RPMI7951 (cell line): Measurements from ENCODE around the gene RALGDS. TPM values are rescaled to one million over a fixed set of nuclear protein-coding genes. Genes with fewer than 3 reads are reported as not detected.

Experiments
- DNase-seq: peaks from one replicate; pipeline ENCODE4 v3.0.0-alpha.2; 2012; ENCODE audit warnings: low read depth
- total RNA-seq: library from RNA; depleted of rRNA; stranded (reverse); fragments of >200 nt; shearing (Covaris generic); gene quantifications from 2 replicates; pipeline ENCODE4 v1.2.3, GENCODE V29; 2014

The RALGDS gene
- total RNA-seq, 1 experiment from 2014 or later = 18.9 TPM

DNA sequence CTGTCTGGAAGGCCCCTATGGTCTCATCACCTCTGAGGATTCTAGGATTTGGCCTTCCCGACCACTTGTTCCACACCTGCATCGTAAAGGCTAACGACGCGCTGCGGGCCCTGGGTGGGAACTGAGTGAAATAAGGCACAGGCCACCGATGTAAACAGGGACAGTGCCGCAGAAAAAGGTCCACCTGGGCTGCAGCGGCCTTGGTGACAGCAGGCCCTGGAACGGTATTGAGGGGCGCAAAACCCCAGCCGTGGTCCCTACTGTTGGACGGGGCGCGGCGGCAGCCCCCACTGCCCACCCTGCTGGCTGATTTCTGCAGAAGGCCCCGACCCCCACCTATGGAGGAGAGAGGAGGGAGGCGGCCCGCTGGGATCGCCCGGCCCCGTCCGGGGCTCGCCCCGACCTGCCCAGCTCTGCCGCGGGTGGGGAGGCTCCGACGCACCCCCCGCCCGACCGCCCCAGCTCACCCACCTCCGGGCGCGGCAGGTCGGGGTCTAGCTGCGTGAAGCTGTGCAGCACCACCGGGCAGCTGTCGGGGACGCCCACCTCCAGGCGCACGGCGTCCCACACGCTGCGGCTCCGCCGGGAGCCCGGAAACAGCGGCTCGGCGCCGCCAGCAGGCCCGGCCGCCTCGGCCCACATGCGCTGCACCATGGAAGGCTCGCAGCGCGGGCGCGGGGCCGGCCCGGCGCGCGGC is 391 bp downstream of the RALGDS start:
- no peak for DNase-seq

DNA sequence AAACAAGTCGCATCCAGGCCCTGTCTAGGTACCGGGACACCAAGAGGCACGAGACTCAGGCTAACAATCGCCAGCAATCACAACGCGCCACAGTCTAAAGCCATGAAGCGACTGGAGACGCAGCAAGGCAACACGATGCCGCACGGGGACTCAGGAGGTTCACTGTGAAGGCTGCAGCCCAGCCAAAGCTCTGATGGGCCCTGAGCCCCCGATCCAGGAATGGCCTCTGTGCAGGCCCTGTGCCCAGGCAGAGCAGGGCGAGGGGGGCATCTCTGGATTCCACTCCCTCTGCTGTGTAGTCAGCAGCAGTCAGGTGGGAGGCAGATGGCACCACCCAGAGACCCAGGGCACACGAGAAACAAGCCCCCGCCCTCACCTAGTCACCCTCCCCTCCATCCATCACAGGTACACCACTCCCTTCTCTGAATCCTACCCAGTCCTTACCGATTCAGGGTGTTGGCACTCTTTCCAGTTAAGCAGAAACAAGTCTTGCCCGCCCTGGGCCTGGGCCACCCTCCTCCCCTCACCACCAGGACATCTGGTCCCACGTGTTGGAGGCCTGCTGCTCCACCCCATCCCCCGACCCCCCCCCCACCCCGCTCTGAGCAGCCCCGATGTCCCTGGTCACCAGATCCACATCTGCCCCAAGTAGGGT is 1.1 kb downstream of the RALGDS start:
- no peak for DNase-seq

DNA sequence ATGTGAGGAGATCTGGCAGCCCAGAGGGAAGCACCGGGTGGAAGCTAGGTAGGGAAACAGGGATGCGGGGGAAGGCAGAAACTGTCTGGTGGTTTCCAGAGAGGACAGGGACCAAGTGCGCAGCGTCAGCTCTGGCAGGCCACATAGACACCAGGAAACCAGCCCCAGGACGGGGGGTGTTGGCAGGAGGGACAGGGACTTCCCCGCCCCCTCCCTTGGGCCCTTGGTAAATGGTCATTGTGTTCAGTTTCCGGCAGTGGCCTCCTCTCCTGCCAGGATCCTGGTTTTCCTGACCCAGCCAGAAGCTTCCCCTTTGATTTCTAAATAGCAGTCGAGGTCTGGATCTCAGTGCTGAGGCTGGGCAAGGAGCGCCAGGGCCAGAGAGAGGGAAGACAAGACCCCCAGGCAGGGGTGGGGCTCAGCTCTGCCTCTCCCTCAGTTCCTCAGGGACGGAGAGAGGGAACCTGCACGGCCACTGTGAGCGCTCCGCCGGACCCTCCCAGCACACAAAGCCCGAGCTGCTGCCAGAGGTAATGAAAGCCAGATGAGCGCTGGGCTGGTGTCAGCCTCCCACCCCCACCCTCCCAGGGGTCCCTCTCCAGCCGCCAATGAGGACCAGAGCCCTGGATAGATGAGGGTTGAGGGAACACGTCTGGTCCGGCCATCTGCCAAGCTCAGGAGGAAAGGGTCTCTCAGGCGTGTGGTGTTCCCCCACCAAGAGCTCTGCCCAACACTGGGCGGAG is 1.8 kb downstream of the RALGDS start:
- DNase-seq = no peak

DNA sequence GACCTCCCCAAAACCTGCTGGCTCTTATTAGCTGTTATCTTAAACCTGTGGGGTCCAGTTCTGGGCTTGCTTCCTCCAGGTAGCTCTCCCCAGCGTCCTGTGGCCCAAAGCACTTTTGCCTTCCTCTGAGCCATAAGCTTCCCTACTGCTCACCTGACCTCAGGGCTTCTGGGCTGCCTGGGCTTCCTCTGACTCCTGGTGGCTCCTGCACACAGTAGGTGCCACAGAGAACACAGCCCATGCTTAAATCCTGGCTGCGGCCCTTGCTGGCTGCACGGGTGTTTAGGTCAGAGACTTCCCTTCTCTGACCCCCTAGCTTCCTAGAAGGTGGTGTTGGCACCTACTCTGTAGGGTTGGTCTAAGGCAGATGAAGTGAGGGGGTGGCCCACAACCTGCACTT is 2.5 kb downstream of the RALGDS start:
- DNase-seq = no peak

DNA sequence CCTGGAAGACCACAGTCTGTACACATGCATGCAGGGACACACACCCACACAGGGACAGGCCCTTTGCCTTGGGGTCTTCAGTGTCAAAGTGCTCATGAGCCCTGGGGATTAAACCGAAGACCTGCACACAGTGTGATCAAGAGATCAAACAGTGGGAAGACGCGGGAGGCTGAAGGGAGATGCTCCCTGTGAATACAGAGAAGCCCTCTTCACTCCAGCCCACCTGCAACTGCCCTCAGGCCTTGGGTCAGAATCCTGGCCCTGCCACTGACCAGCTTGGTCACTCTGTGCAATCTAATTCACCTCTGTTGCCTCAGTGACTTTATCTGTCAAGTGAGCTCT is 2.9 kb downstream of the RALGDS start:
- no peak for DNase-seq

DNA sequence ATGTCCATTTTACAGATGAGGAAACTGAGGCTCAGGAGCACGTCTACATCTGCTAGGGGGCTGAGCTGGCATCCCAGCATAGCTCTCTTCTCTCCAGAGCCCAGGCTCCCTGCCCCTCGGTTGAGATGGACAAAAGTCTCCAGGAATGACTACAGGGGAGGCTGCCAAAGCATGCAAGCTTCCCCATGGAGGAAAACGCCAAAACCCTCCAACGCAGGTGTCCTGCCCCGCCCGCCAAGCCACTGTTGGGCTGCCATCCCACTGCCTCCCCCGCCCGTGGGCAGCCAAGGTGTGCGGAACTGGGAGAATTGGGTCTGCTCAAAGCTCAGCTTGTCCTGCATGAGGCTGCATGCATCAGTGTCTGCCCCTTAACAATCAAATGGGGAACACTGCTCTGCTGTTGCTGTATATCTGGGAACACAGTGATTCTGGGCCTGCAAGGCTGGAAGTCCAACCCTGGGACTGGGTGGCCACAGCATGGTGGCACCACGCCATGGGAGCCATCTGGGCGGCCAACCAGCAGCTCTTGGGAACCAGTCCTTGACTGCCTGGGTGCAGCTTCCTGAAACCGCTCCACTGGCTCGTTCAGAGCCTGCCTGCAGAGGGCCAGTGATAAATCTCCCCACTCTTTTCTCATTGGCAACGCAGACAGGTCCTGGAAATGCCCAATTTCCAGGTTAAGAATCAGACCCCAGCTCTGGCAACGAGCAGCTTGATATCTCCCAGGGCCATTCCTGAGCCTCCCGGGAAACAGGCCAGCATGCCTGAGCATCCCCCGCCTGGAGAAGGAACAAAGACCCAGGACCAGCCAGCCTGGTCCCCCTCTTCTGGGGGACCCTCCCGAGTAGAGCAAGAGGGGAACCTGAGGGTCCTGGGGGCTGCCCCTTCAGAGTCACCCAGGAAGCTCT is 3.5 kb downstream of the RALGDS start:
- peak; percentile 69 for DNase-seq

DNA sequence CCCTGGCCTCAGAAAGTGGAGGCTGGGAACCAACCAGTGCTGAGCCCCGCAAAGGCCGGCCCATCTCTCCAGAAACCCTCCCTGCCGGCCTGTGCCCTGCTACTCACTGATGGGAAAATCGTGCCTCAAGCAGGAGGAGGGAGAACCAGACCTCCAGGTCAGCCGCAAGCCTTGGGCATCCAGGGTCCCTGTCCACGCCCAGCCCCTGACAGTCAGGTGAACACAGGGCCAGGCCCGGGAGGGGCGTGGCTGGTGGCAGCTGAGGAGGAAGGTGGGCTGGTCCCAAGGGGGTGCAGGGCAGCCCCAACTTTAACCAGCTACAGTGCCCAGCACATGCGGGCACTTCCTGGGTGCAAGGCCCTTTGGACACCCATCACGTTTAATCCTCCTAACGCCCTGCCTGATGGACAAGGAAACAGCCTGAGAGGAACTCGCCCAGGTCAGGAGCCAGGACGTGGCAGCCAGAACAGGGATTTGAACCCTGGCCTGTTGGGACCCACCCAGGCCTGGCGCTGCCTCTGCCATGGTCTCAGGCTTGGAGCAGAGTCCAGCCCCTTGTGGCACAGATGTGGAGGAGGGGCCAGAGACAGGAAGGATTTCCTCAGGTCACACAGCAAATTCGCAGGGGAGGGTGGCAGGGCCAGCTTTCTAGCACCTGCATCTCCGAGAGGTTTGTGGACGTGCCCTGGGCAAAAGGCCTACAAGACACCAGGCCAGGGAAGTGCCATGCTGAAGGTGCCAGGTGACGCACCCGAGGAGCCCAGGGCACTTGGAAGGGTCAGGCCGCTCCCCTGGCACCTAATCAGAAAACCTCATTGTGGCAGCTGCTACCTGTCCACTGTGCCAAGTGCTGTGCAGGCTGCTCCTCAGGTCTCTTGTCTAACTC is 4.5 kb downstream of the RALGDS start:
- DNase-seq = no peak

DNA sequence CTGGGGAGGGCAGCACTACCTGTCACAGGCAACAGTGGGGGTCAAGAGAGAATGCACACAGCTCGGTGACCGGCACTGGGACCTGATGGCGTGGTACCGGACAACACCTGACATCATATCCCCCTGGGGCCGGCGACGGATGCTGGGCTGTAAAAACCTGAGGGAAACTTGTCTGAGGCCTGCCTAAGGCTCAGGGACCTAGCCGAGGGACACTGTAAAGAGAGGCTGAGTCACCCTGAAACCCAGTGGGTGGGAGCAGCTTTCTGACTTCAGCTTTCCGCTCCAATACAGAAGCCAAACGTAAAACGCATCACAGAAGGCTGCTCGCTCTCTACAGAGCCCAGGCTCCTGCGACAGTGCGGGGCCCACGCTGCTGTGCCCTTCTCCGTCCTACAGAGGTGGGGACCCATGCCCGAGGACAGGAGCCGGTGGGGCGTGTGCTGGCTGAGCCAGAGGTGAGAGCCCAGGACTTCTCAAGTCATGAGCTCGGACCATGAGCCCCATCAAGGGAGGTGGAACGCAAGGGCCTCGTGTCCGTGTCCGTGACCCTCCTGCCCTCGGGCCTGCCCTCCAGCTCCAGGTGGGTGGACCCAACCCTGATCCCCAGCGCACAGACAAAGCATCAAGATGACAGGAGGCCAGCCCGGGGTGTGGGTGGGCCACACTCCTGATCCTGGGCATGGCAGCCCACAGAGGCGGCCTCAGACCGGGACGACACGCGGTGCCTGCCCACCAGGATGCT is 5.3 kb downstream of the RALGDS start:
- no peak for DNase-seq

DNA sequence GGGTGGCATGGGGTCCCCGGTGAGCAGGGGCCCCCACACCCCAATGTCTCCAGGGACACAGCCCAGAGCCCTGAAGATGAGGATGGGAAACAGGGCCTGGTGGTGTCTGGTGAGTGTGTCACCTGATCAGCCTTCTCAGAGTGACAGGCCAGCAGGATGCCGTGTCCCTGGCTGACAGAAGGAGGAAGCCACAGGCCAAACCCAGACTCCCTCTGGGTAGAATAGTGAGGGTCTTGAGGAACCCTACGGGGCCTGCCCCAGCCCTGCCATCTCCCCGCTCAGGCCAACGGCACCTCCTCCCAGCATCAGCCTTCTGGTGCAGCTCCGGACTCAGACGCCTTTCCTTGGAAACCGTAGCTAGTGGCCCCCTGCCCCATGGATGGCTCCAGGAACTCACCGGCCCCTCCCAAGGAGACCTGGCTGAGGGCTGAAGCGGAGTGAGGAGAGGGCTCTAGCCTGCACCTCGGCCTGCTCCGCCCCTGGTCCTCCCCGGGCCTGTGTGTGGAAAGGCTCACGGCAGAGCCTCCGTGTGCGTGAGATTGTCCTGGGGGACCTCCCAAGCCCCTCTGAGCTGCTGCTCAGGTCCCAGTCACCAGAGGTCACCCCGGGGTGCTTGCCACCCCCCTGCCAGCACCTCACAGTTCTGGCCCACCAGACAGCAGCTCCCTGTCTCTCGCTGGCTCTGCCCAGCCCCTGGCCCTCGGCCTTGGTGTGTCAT is 6.0 kb downstream of the RALGDS start:
- no peak for DNase-seq

DNA sequence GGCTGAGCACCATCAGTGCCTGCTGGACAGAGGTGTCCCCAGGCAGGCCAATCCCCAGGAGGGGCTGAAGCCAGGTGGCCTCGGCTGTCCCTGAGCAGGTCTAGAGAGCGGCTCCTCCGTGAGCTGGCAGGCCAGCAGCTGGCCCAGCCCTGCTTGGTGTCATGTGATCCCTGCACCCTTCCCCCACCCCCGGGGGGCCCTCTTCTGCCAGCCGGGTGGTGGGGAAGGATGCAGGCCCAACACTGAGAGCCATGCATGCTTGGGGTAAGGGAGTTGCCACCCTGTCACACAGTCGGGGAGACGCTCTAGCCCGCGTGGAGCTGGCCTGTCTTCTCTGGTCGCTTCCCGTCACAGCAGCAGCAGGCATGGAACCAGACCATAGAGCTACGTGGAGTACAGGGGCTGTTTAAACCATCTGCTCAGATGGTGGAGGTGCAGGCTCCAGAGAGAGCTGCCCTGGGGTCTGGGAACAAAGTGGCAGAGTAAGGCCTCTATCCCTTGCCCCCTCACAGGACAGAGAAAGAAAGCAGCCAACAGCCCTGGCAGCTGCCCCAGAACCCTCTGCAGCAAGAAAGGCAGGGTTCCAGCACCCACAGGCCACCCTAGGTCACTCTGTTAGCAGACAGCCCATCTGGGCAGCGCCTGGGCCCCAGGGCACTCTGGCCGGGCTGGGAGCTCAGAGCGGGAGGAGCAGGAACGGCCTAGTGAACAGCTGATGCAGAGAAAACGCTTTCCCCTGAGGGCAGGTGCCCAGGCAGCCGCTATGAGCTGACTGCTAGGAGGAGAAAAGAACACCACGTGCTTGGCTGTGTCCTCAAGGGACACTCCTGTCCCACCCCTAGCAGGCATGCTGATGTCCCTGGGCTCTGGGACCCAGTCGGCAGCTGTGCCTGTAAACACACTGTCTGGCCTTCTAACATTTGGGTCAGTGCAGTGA is 6.8 kb downstream of the RALGDS start:
- DNase-seq = peak; percentile 91

DNA sequence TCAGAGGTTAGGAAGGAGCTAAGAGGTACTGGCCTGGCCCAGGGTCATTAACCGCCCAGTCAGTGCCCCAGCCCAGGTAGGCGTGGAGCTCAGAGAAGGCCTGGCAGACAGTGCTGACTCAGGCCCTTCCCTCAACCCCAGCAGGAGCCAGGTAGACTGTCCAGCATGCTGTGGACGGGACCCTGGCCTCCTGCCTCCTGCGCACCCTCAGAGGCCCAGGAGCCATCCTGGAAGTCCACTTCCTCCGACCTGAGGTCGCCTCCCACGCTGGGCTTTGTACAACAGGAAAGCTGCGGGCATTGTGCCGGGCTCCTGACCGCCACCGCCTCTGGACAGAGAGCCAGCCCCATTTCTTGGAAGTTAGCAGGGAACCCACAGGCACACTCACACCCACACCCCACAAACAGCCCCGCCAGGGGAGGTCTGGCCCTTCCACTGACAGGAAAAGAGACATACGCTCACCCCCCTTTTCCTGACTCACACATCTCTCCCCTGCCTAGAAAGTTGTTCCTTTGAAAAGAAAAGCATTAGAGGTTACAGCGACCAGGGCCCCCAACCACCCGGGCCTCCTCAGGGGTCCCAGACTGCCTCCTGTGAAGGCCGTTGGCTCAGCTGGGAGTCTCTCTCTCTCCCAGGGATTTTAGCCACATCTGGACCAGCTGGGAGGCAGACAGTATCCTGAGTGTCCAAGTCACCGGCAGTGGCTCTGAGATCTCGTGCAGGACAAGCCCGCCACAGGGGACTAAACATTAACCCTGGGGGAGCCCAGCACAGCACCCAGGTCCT is 7.7 kb downstream of the RALGDS start:
- DNase-seq = peak; percentile 83

DNA sequence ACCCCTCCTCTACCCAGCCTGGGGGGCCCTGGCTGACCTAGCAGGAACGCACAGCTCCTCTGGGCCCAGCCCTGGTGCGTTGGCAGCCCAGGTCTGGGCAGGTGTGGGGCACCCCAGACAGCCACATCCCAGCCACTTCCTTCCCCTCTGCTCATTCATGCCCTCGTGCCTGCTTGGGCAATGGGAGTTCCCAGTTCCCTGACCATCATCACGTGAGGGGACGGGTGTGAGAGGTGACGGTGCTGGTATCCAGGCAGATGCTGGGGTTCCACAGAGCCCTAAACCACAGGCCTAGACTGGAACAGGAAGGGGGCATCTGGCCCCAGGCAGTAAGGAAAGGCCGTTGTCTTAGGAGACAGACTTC is 8.4 kb downstream of the RALGDS start:
- peak; percentile 37 for DNase-seq

DNA sequence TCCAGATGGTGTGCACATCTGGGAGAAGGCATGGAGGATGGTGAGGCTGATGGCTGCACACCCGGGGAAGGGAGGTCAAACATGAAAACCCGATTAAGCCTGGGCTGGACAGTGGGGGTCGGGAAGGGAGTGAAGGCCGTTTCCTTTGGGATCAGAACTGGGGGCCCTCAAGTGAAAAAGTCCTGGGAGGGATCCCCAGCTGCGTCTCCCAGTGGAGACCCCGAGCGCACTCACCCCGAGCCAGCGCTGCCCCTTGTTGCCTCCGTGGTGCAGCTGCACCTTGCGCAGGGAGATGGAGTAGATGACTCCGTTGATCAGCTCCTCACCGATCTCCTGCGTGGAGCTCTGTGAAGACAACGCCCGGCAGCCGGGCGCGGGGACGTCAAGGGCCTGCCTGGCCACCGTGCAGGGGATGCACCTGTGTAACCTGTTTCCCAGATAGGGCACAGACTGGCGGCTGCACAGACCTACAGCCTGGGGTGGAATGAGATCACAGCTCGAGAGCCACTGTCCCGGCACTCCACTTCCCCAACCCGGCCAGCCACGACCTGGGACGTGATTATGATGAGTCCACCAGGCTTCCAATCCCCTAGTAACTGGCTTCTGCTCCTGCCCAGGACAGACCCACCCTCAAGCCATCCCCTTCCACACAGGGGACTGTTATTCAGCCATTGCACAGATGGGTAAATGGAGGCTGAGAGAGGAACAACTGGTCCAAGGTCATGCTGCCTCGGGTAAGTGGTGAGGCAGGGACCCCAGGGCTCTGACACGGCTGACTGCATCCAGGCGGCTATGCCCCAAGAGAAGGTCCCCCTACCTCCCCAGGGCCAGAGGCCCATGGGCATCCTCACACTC is 9.0 kb downstream of the RALGDS start:
- no peak for DNase-seq

DNA sequence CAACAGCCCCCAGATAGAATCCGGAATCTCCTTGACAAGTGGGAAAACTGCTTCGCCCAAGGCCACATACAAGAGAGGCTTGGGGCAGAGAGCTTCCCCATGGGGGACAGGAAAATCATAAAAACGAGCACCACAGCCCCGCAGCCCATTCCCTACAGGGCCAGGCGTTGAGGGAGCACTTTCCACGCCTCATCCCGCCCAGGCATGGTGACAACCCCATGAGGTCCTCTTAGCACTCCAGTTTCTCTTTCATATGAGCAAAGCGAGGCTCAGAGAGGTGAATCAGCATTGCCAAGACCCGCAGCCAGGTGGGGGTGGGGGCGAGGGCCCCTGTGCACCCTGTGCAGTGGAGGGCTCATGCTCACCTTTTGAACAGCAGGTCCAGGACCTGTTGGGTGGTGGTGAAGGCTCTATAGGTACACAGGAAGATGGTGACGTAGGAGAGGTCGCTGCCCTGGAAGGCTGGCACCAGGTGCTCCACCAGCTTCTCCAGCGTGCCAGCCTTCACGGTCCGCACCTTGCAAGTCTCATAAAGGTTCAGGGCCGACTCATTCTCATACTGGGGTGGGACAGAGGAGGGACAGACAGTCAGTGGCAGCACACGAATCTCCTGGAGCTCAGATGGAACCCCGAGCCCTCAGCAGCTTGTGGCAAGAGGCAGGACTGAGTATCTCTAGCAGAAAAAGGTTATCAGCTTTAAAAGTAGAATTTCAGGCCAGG is 10.9 kb downstream of the RALGDS start:
- DNase-seq = no peak

DNA sequence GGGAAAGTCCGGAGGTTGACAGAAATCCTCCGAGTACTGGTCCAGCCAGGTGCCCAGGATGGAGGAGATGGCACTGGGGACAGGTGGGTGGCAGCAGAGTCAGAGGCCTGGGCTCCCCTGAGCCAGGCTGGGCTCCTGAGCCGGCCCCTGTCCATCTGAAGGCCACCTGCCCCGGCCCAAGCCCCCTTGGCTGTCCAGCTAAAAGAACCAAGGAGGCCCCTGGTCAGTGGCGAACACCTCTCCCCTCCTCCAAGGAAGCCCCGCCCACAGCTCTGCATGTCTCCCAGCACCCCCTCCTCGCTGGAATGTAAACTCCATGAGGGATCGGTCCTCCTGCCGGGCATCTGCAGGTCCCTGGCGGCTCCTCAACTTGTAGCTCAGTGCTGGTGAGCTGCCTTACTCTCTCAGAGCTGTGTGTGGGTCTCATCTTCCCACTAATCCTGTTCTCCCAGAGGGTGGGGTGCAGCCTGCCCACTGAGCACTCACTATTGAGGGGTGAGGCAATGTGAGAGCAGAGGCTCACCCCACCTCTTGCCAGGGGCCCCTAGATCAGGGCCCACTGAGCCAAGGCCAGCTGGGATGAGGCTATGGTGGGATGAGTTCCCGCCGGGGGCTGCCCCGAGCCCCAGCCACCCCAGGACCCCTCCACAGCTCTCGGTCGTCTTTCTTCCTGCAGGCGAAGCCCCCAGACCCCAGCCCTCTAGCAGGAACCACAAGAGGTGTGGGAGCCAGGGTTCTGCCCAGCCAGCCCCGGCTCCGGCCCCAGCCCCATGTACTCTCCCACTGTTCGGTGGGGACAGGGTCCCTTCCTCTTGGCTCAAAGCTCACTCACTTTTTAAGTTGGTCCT is 12.0 kb downstream of the RALGDS start:
- no peak for DNase-seq
